DOHH2 (cell line): ENCODE results near the gene TPCN2.

Experiments
- H3F3A ChIP-seq: fragments of 200-600 bp; sonication (generic), shearing (Covaris generic); 2 replicates; pipeline ENCODE4 v1.6.0; 2016; ENCODE audit warnings: antibody characterized with exemption, mild to moderate bottlenecking; ENCODE audit not compliant: control insufficient read depth, insufficient read depth
- H3K27ac ChIP-seq: fragments of 200-600 bp; sonication (generic); 2 replicates; pipeline ENCODE4 v1.5.1; 2014; ENCODE audit warnings: low read depth, mild to moderate bottlenecking, low read length, moderate library complexity
- H3K27me3 ChIP-seq: fragments of 200-600 bp; sonication (generic); 2 replicates; pipeline ENCODE4 v1.6.1; 2014; ENCODE audit warnings: mild to moderate bottlenecking, low read length, mixed read lengths; ENCODE audit not compliant: control insufficient read depth
- H3K36me3 ChIP-seq: fragments of 200-600 bp; sonication (generic); 2 replicates; pipeline ENCODE4 v1.6.1; 2014; ENCODE audit warnings: mild to moderate bottlenecking, low read length, moderate library complexity, mixed read lengths; ENCODE audit not compliant: control insufficient read depth
- H3K4me1 ChIP-seq: fragments of 200-600 bp; sonication (generic); 2 replicates; pipeline ENCODE4 v1.6.1; 2014; ENCODE audit warnings: mild to moderate bottlenecking, low read length, mixed read lengths; ENCODE audit not compliant: control insufficient read depth
- H3K4me2 ChIP-seq: fragments of 200-600 bp; sonication (generic); 2 replicates; pipeline ENCODE4 v1.6.0; 2014; ENCODE audit warnings: mild to moderate bottlenecking, low read length, moderate library complexity
- H3K4me3 ChIP-seq: fragments of 200-600 bp; sonication (generic); 2 replicates; pipeline ENCODE4 v1.5.1; 2014; ENCODE audit warnings: mild to moderate bottlenecking, low read length, mixed read lengths
- H3K79me2 ChIP-seq: fragments of 200-600 bp; sonication (generic); 2 replicates; pipeline ENCODE4 v1.6.1; 2014; ENCODE audit warnings: mild to moderate bottlenecking, low read length, mixed read lengths; ENCODE audit not compliant: control insufficient read depth
- H3K9me2 ChIP-seq: fragments of 200-600 bp; sonication (generic); replicated peaks from 2 replicates; pipeline ENCODE4 v1.6.1; 2014; ENCODE audit warnings: mild to moderate bottlenecking, low read length, mixed read lengths; ENCODE audit not compliant: control insufficient read depth
- H3K9me3 ChIP-seq: fragments of 200-600 bp; sonication (generic); 2 replicates; pipeline ENCODE4 v1.6.1; 2014; ENCODE audit warnings: antibody characterized with exemption, low read length, mixed read lengths; ENCODE audit not compliant: control insufficient read depth, insufficient read depth
- H4K20me1 ChIP-seq: fragments of 200-600 bp; sonication (generic); 2 replicates; pipeline ENCODE4 v1.6.0; 2014; ENCODE audit warnings: low read depth, mild to moderate bottlenecking, antibody characterized with exemption, low read length, moderate library complexity; ENCODE audit not compliant: control insufficient read depth, insufficient read depth
- CTCF ChIP-seq: fragments of 200-600 bp; sonication (generic); IDR thresholded peaks from one replicate; pipeline ENCODE4 v1.5.1; 2014; ENCODE audit warnings: antibody characterized with exemption, mild to moderate bottlenecking, low read depth, low read length; ENCODE audit not compliant: poor library complexity, severe bottlenecking
- EZH2phosphoT487 ChIP-seq: fragments of 200-600 bp; sonication (generic); IDR thresholded peaks from 2 replicates; pipeline ENCODE4 v1.6.1; 2017; ENCODE audit warnings: borderline replicate concordance, mild to moderate bottlenecking, antibody characterized with exemption, low read length, moderate library complexity, mixed read lengths

TPCN2 gene

GRCh38 chr11:69035946-69036340, 12.8 kb upstream of the TPCN2 start:
- Histone ChIP-seq H3K27me3 (no peaks in the 10 kb centered on the region), H3K79me2 (no peaks in the 10 kb centered on the region), H3K27ac (no peak overlapping the region), H3K9me2 (no peaks in the 10 kb centered on the region), H4K20me1 (no peaks in the 10 kb centered on the region), H3F3A (no peaks in the 10 kb centered on the region), H3K4me3 (no peak overlapping the region), H3K9me3 (no peaks in the 10 kb centered on the region), H3K4me2 (no peak overlapping the region), H3K4me1 (peaks cover under 1% of the 10 kb centered on the region; the same call in 1 of the 2 replicates), H3K36me3 (no peaks in the 10 kb centered on the region)
- TF ChIP-seq CTCF (no peak), EZH2phosphoT487 (no peak)

DNA sequence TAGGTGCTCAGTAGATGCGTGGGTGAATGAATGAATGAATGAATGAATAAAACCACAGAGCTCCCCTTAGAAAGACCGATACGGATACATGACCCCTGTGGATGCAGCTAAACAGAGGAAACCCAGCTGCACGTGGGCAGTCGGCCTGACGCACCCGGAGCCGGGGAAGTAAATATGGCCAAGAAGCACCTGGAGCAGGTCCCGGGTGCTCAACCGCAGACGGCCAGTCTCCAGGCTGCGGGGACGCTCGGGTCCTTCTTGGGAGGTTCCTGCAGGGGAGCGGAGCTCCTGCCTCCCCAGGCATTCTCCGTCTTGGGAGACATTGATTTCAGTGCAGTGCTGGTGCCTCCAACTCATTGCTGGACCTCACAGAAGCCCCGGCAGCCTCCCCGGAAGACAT, 11.7 kb upstream of the TPCN2 start:
- no peaks in the 10 kb centered on the region for H3K36me3 ChIP-seq
- no peaks in the 10 kb centered on the region for H3K79me2 ChIP-seq
- no peaks in the 10 kb centered on the region for H3F3A ChIP-seq
- no peaks in the 10 kb centered on the region for H3K9me3 ChIP-seq
- no peak overlapping the region for H3K27ac ChIP-seq
- no peaks in the 10 kb centered on the region for H4K20me1 ChIP-seq
- no peaks in the 10 kb centered on the region for H3K9me2 ChIP-seq
- H3K27me3 ChIP-seq: no peaks in the 10 kb centered on the region
- peaks cover 3% of the 10 kb centered on the region; the same call in 1 of the 2 replicates for H3K4me1 ChIP-seq
- H3K4me3 ChIP-seq: no peak overlapping the region
- no peak overlapping the region for H3K4me2 ChIP-seq
- TF ChIP-seq EZH2phosphoT487: no peak
- TF ChIP-seq CTCF: no peak

DNA sequence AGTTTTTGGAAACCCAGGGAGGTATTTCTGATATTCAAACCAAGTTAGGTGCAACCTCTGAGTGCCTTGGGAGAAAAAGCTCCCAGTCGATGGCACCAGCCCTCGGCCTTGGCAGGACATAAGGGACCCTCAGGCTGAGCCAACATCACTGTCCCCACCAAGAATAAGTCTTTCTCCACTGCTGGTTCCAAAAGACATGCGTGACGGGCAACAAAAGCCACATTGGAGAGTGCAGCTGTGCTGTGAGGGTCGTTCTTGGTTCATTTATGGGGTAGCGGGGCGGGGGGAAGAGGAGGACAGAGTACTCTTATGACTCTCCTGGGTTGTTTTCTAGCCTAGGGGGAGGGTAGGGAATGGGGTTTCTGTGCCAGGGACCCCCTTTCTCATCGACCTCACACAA, 11.2 kb upstream of the TPCN2 start:
- Histone ChIP-seq H3K27me3 (no peaks in the 10 kb centered on the region), H4K20me1 (no peaks in the 10 kb centered on the region), H3K9me2 (no peaks in the 10 kb centered on the region), H3K4me2 (no peak overlapping the region), H3F3A (no peaks in the 10 kb centered on the region), H3K27ac (no peak overlapping the region), H3K4me1 (peaks cover 3% of the 10 kb centered on the region; the same call in 1 of the 2 replicates), H3K79me2 (no peaks in the 10 kb centered on the region), H3K4me3 (no peak overlapping the region), H3K36me3 (no peaks in the 10 kb centered on the region), H3K9me3 (no peaks in the 10 kb centered on the region)
- TF ChIP-seq EZH2phosphoT487: no peak
- TF ChIP-seq CTCF: no peak

DNA sequence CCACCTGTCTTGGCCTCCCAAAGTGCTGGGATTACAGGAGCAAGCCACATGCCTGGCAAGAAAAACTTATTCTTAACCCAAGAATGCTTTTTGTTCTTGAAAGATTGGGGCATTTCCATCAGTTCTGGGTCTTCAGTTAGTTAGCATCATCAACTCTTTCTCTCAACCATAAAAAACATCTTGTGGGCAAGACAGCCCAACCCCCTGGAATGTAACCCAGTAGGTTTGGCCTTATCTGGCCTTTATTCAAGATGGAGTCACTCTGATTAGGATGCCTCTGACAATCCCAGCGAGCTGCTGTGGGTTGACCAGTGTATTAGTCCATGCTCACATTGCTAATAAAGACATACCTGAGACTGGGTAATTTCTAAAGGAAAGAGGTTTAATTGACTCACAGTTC, 9.2 kb upstream of the TPCN2 start:
- H3K27ac ChIP-seq: no peak overlapping the region
- no peaks in the 10 kb centered on the region for H3K9me2 ChIP-seq
- no peak for TF ChIP-seq EZH2phosphoT487
- TF ChIP-seq CTCF: no peak
- H4K20me1 ChIP-seq: no peaks in the 10 kb centered on the region
- H3K9me3 ChIP-seq: no peaks in the 10 kb centered on the region
- H3F3A ChIP-seq: no peaks in the 10 kb centered on the region
- no peaks in the 10 kb centered on the region for H3K36me3 ChIP-seq
- peaks cover 6% of the 10 kb centered on the region for H3K4me1 ChIP-seq
- H3K4me2 ChIP-seq: no peak overlapping the region
- no peaks in the 10 kb centered on the region for H3K27me3 ChIP-seq
- H3K79me2 ChIP-seq: no peaks in the 10 kb centered on the region
- H3K4me3 ChIP-seq: no peak overlapping the region
